ENCODE data around the gene PLOD2. TPM values are rescaled to one million over a fixed set of nuclear protein-coding genes. Genes with fewer than 3 reads are reported as not detected.

PLOD2 gene
- total and polyA plus RNA-seq, 2 of the 8 experiments (the other 6 are each of a cell fraction or from before 2014, with no cell fraction given) = 4.0 to 28.7 TPM

GRCh38 chr3:146067048-146067447 is 93.9 kb downstream of the PLOD2 start:
- TF ChIP-seq RBBP5 (IDR thresholded peaks at IDR 0.05; ENCODE audit: borderline replicate concordance, low read depth, low read length) = no peak
- Histone ChIP-seq H3K79me2 (ENCODE audit: control insufficient read depth in 1 of 2, insufficient read depth in 2 of 2, low read length in 2 of 2) (no peaks in the 10 kb centered on the region), H3K23me2 (ENCODE audit: low read depth, low read length) (no peaks in the 10 kb centered on the region), H3K4me1 (replicated peaks in 1 of 4; ENCODE audit: control insufficient read depth in 3 of 4, insufficient read depth in 4 of 4, low read length in 3 of 4) (no peaks in the 10 kb centered on the region), H3K27ac (ENCODE audit: low read depth, low read length) (no peak overlapping the region), H4K20me1 (replicated peaks in 1 of 2; ENCODE audit: control insufficient read depth in 1 of 2, insufficient read depth in 2 of 2, low read length in 2 of 2) (no peaks in the 10 kb centered on the region), H2AFZ (ENCODE audit: low read length) (no peak overlapping the region), H4K8ac (ENCODE audit: extremely low read depth, insufficient read depth, low read length) (no peak overlapping the region), H3K27me3 (replicated peaks in 1 of 4; ENCODE audit: control insufficient read depth in 3 of 4, extremely low read depth in 1 of 4, insufficient read depth in 3 of 4, low read length in 3 of 4) (no peaks in the 10 kb centered on the region), H2BK120ac (replicated peaks; ENCODE audit: low read depth, low read length) (no peak overlapping the region), H3K23ac (ENCODE audit: insufficient read length) (no peak overlapping the region), H2BK5ac (ENCODE audit: low read depth, low read length) (no peak overlapping the region), H3K14ac (ENCODE audit: insufficient read length) (no peak overlapping the region), H4K5ac (ENCODE audit: insufficient read length, low read depth, low read length) (no peak overlapping the region), H2AK5ac (ENCODE audit: low read depth, low read length) (no peak overlapping the region), H2BK12ac (ENCODE audit: low read depth, low read length) (no peak overlapping the region), H4K91ac (replicated peaks; ENCODE audit: insufficient read length, low read length) (no peak overlapping the region), H3K9me3 (ENCODE audit: insufficient read depth in 2 of 2, low read depth in 1 of 2, low read length in 1 of 2) (no peaks in the 10 kb centered on the region), H3K56ac (replicated peaks; ENCODE audit: insufficient read length, low read depth, low read length) (no peak overlapping the region), H3K36me3 (ENCODE audit: control insufficient read depth in 2 of 4, insufficient read depth in 4 of 4, low read length in 3 of 4) (no peaks in the 10 kb centered on the region), H2BK15ac (ENCODE audit: low read length) (no peak overlapping the region), H3K79me1 (ENCODE audit: low read depth, low read length) (no peaks in the 10 kb centered on the region), H3K9ac (replicated peaks in 1 of 4; ENCODE audit: extremely low read depth in 1 of 4, low read depth in 3 of 4, low read length in 3 of 4) (no peak overlapping the region), H3K4me2 (ENCODE audit: insufficient read depth in 1 of 2, low read depth in 2 of 2, low read length in 2 of 2) (no peak overlapping the region), H3K4ac (replicated peaks; ENCODE audit: insufficient read length, low read depth, low read length) (no peak overlapping the region), H3K4me3 (ENCODE audit: extremely low read depth in 1 of 4, insufficient read depth in 2 of 4, low read depth in 3 of 4, low read length in 4 of 4) (no peak overlapping the region), H2BK20ac (ENCODE audit: low read length) (no peak overlapping the region), H3K18ac (ENCODE audit: extremely low read depth, low read length) (no peak overlapping the region)
- no peak for FAIRE-seq
- WGBS, 2 experiments (ENCODE audit: extremely low coverage in 1 of 2, insufficient coverage in 1 of 2, insufficient read length in 1 of 2, insufficient replicate concordance in 2 of 2, low coverage in 1 of 2, low lambda C conversion rate in 2 of 2, missing lambda C conversion rate in 1 of 2) = 88% methylated on average over 3 of the region's 3 CpGs; no CpG with 5 or more reads in 1 of the 2 experiments
- POLR2A ChIA-PET (ENCODE audit: partially characterized antibody) = no interaction called here
- CTCF ChIA-PET (ENCODE audit: partially characterized antibody) = no interaction called here
- DNase-seq (ENCODE audit: low read depth in 1 of 2, low spot score in 2 of 2) = no peak

Data from H1 (cell line).